GM10248 (cell line): Measurements from ENCODE around the gene GRHL1.

Source experiments
- CTCF ChIA-PET: fragments of 300-600 bp; sonication (Branson Sonifier 250); formaldehyde crosslinking; extraction: SDS; loops from one replicate; lab custom pipeline; 2021; ENCODE audit warnings: antibody characterized with exemption; lab: Yijun Ruan, JAX
- POLR2A ChIA-PET: fragments of 350-650 bp; sonication (Branson Sonifier 250); formaldehyde crosslinking; extraction: SDS; loops from one replicate; lab custom pipeline; 2020; ENCODE audit warnings: antibody characterized with exemption; lab: Yijun Ruan, JAX
- DNase-seq: peaks from one replicate; pipeline ENCODE4 v3.0.0; 2012; ENCODE audit errors: extremely low spot score
- CTCF ChIP-seq: IDR thresholded peaks from 2 replicates; pipeline ENCODE4 v1.5.1; 2012; ENCODE audit warnings: mild to moderate bottlenecking, low read depth; ENCODE audit errors: extremely low read depth, missing control alignments, control extremely low read depth

GRHL1 gene

DNA sequence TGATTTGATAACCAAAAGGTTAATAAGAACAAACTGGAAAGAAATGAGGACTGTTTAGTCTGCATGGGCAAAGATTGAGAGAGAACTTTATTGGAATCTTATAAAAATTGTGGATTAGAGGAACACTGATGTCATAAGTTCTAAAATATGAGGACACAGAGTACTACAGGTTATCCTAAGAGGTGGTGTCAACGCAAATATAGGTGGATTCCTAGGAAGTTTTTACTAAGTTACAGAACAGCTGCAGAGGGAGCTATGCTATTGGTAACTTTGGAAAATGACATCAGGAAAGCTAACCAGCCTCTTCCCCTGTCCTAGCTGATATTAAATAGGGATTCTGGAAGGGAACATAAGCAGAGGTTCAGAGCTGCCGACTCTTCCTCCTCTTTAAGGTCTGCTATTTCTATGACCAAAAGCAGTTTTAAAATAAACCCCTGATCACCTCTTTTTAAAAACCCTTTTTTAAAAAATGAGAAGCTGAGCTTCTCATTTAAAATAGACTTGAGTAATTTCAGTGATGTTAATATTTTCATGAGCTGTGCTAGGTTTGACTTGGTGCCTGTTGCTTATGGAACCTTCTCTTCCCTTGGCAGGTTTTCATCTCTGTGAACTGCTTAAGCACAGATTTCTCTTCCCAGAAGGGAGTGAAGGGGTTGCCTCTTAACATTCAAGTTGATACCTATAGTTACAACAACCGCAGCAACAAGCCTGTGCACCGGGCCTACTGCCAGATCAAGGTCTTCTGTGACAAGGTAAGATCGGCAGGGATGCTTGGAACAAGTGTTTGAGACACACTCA is 34.2 kb downstream of the GRHL1 start:
- no peak for TF ChIP-seq CTCF
- ChIA-PET CTCF (interaction anchor here (0.8 to 6.2 kb wide), 19 partner anchors 7 to 459 kb away, joined by 3 to 87 read pairs (median 9); no protein-coding TSS in a partner anchor), POLR2A (no interaction called here)
- DNase-seq = no peak

DNA sequence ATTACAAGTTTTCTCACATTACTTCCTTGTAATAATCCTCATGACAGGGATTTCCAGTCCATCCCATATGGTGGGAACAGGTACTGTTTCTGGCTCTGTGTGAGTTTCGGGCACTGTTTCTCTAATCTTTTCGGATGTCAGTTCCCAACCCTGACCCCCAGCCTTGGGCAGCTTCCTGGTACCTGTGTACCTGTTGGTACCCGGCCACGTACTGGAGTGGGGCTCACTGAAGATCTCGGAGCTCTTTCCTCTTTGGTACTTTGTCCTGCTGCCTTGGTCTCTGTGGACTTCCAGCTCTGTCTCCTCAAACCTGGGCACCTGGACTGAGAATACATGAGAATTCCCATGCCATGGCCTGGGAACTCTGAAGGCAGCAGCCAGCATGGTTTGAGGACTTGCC is 36.8 kb downstream of the GRHL1 start:
- no peak for TF ChIP-seq CTCF
- POLR2A ChIA-PET = no interaction called here
- no peak for DNase-seq
- CTCF ChIA-PET = interaction anchor here (0.7 to 6.2 kb wide), 6 partner anchors 8 to 175 kb away, joined by 3 to 54 read pairs (median 30); no protein-coding TSS in a partner anchor

GRCh38 chr2:9990736-9991135 is 39.2 kb downstream of the GRHL1 start:
- CTCF ChIA-PET = interaction anchor here (1.0 to 3.6 kb wide), 2 partner anchors 15 to 57 kb away, joined by 3 to 20 read pairs; no protein-coding TSS in a partner anchor
- DNase-seq = no peak
- POLR2A ChIA-PET = no interaction called here
- TF ChIP-seq CTCF = no peak

GRCh38 chr2:9991221-9991620 is 39.7 kb downstream of the GRHL1 start:
- ChIA-PET CTCF (interaction anchor here (3.6 kb wide), 1 partner anchor 56 kb away, joined by 20 read pairs; no protein-coding TSS in a partner anchor), POLR2A (no interaction called here)
- TF ChIP-seq CTCF = no peak
- DNase-seq = no peak

DNA sequence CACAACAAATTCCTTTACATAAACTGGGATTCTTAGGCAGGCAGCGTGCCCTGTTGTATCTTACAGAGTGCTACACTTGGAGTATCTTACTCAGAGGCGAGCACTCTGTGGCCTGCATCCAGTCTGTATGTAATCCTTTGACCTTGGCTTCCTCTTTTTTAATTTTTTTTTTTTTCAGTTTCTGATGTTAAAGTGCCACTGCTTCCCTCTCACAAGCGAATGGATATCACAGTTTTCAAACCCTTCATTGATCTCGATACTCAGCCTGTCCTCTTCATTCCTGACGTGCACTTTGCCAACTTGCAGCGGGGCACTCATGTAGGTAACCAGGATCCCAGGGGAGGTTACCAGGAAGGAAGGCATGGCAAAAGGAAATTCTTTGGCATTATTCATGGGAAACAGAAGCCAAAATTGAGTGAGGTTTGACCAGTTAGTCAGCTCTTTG is 40.4 kb downstream of the GRHL1 start:
- ChIA-PET CTCF (interaction anchor here (1.6 to 3.6 kb wide), 3 partner anchors 8 to 106 kb away, joined by 3 to 24 read pairs (median 20); no protein-coding TSS in a partner anchor), POLR2A (no interaction called here)
- no peak for DNase-seq
- TF ChIP-seq CTCF = no peak

- CTCF ChIA-PET = interaction anchor here (1.6 to 2.6 kb wide), 2 partner anchors 8 to 107 kb away, joined by 3 to 24 read pairs; no protein-coding TSS in a partner anchor
- DNase-seq = no peak
These were observed 41.1 kb downstream of the GRHL1 start for GRCh38 chr2:9992427-9993187.

More at GRCh38 chr2:9992427-9993187, 41.1 kb downstream of the GRHL1 start:
- POLR2A ChIA-PET = no interaction called here
- no peak for TF ChIP-seq CTCF
